GM21515 (cell line): Measurements from ENCODE around the gene MAD1L1.

ENCODE experiments used
- ATAC-seq: cut with Tn5 transposase; IDR thresholded peaks from one replicate; pipeline ENCODE4 v1.9.1; 2021; ENCODE audit not compliant: unreplicated experiment

MAD1L1 gene

GRCh38 chr7:1946773-1947450 lies 285.8 kb downstream of the MAD1L1 start:
- no peak for ATAC-seq

DNA sequence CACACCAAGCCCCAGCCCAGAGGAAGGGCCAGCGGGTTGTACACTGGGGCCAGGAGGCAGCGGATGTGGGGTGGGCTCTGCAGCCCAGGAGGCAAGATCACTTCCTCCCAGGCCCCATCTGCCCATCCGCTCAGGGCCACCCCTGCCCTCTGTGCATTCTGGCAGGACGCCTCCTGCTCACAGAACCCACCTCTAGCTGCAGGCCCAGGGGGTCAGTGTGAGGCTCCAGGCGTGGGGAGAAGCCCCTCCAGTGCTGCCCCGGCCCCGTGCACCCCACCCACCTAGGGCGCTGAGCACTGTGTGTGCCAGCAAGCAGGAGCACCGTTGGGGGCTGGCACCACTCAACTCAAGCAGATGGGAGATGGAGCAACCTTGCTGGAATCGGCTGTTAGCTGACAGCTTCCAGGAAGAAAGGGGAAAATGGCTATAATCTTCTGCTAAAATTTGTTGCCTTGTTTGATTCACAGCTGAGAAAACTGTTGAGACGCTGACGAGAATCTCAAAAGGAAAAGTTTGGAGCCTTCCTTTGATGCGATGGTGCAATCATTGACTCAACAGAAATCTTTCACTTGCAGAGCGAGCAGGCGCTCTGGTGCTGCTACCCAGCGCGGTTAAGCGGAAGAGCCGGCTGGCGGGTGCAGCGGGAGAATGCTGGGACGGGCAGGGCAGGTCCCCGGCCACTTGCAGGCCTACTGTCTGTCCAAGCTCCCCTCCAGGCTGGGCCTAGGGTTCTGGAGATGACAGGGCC lies 286.5 kb downstream of the MAD1L1 start:
- ATAC-seq = no peak

DNA sequence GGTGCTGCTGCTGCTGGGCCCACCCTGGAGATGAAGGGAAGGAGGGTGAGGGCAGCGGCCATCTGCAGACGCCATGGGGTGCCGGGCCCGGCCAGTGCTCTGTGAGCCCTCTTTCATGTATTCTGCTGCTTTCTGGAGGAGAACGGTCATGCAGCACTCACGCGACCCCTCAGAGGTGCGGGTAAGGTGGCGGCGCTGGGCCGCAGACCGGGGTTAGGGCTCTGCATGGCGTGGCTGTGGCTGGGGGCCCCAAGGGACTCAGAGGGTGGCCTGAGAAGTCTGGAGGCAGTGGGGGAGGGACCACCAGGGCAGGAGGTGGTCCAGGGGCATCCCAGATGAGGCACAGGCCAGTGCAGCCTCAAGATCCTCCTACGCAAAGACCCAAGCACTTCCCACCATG lies 287.2 kb downstream of the MAD1L1 start:
- ATAC-seq = no peak

- no peak for ATAC-seq
Observed at GRCh38 chr7:1944619-1945210, 288.0 kb downstream of the MAD1L1 start.

DNA sequence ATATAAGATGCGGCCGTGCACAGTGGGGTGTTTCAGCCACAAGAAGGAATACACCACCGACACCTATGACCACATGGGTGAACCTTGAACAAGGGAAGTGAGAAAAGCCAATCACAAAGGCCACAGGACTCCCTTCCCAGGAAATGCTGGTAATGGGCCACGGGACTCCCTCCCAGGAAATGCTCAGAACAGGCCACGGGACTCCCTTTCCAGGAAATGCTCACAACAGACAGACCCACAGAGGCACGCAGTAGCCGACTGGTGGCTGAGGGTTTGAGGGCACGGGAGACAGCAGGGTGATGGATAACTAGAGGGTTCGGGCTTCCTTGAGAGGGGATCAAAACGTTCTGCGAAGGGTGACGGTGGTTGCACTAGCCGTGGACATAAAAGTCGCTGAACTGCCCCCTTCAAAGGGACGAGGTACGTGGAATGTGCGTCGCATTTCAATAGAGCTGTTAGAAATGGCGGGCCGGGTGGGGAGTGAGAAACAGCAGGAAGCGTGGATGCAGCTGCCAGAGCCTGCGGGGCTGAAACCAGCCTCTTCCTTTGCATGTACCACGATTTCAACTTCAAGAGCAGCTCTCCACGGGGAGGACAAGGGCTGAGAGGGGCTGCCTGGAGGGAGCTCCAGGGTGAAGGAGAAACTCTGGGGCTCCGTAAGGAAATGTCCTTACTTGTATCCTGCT lies 288.7 kb downstream of the MAD1L1 start:
- ATAC-seq = no peak

GRCh38 chr7:1943326-1943725 lies 289.4 kb downstream of the MAD1L1 start:
- ATAC-seq = no peak

- ATAC-seq = no peak
Observed at GRCh38 chr7:1942941-1943289, 289.8 kb downstream of the MAD1L1 start.

DNA sequence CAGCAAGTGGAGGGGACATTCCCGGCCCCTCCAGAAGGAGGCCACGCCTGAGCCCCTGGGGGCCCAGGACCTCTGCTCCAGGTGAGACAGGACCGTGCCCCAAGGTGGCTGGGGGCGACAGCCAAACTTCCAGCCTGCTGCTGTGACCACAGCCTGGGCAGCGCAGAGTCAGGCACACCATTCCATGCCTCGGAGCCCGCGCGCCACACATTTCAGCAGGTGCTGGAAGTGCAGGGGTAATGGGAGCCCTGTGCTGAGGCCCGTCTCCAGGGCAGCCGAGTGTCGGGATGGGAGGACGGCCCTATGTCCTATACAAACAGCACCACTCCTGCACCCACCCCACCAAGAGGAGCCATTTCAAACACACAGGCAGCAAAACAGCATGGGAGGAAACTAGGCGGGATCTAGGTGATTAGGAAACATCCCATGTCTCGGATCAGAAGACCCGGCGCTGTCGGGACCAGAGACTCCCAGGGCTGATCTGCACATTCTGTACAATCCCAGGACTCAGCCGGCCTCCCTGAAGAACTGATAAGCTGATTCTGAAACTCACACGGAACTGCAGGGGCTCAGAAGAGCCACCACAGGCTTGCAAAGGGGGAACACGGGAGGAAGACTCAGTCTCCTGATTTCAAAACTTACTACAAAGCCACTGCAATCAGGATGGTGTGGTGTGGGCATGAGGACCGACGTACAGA lies 290.4 kb downstream of the MAD1L1 start:
- ATAC-seq = no peak

DNA sequence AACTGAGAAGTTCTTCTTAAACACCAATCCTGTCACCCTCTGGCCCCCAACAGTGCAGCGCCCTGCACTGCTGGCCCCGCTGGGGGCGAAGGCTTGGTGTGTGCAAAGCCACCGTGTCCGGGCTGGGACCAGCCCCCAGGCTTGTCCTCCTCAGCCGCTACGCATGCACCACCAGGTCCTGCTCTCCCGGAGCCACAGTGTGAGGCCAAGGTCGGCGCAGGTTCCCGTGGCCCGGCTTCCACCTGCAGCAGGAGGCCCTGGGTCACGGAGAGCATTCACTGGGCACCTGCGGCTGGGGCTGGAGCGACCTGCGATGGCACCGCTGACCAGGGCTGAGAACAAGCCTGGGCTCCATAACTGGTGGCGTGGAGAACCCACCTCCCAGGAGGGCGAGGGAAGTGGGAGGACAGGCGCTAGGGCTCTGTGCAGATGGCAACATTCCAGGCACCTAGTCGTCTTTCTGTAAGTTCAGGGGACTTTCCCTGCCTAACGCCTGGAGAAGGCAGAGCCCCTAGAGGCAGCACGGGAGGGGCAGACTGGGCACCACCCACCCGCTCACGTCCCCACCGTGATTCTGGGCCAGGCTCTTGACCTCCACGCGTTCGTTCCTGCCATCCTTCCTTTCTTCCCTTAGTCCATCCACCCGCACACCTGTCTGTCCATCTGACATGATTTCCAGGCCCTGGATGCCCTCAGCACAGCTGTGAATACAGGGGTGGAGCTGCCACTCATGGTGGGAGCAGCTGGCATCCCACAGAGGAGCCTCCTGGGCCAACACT lies 291.1 kb downstream of the MAD1L1 start:
- no peak for ATAC-seq

DNA sequence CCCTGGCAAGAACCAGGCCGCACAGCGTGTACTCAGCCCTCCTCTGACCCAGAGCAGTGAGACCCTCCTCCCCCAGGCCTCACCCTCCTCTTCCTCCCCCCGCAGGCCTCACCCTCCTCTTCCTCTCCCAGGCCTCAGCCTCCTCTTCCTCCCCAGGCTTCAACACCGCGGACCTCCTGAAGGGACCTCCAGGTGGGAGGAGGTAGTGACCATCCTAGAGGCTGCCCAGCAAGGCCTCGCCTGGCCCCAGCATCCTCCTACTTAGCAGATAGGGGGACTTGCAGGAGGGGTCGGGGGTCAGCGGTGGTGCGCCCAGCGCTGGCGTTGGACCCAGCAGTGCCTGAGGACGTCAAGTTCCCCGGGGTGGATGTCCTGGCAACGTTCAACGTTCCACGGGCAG lies 291.9 kb downstream of the MAD1L1 start:
- peak; percentile 28 for ATAC-seq

DNA sequence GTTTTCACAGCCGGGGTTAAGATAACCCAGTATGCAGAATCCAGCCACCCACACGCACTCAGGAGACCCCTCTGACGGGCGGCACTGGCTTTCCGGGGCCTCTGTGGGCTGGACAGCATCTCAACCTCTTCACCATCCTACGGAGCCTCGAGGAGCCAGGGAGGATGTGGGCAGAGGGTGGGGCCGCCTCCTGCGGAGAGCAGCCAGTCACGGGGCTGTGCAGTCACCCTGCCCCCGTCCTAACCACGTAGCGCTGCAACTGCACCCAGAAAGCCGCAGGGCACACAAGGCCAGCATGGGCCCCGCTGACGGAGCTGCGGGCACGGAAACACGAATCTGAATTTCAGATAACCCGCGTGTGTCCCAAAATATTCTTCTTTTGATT lies 292.4 kb downstream of the MAD1L1 start:
- ATAC-seq = peak; percentile 85

GRCh38 chr7:1939434-1940401 lies 293.0 kb downstream of the MAD1L1 start:
- ATAC-seq = peak; percentile 17

DNA sequence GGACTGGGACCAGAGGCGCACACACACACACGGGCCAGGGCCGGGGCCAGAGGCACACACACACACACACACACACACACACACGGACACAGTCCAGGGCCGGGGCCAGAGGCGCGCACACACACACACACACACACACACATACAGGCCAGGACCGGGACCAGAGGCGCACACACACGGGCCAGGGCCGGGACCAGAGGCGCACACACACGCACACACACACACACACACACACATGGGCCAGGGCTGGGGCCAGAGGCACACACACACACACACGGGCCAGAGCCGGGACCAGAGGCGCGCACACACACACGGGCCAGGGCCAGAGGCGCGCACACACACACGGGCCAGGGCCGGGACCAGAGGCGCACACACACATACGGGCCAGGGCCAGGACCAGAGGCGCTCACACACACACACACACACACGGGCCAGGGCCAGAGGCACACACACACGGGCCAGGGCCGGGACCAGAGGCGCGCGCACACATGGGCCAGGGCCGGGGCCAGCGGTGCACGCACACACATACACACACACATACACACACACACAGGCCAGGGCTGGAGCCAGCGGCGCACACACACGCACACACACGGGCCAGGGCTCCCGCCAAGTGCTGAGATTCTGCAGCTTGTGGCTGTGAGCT lies 293.8 kb downstream of the MAD1L1 start:
- no peak for ATAC-seq

DNA sequence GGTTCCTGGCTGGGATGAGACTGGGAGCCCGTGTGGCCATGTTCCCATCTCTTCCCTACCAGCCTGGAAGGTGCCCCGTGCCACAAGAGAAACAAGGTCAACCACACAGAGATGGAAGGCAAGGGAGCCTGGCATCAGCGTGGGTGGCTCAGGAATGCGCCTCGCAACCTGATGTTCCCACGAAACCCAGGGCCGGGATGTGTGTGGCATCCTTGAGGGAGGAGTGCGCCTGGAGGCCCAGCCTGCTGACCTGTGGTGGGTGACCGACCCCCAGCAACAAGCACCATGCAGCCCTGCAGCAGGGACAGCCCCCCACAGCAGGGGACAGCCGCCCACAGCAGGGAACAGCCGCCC lies 295.5 kb downstream of the MAD1L1 start:
- no peak for ATAC-seq

GRCh38 chr7:1936531-1937251 lies 296.1 kb downstream of the MAD1L1 start:
- no peak for ATAC-seq

DNA sequence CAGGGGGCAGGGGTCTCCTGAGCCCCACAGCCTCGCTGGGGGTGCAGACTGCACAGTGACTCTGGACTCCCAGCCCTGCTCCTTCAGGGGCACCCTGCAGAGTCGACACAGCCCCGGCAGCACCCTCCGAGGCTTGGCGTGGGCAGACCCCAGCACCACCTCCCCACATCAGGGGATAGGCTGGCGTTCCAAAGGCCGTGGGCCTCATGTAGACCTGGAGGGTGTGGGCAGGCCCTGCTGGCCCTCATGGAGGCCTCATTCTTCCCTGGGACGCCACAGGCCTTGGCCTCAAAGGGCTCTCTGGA lies 296.8 kb downstream of the MAD1L1 start:
- no peak for ATAC-seq

DNA sequence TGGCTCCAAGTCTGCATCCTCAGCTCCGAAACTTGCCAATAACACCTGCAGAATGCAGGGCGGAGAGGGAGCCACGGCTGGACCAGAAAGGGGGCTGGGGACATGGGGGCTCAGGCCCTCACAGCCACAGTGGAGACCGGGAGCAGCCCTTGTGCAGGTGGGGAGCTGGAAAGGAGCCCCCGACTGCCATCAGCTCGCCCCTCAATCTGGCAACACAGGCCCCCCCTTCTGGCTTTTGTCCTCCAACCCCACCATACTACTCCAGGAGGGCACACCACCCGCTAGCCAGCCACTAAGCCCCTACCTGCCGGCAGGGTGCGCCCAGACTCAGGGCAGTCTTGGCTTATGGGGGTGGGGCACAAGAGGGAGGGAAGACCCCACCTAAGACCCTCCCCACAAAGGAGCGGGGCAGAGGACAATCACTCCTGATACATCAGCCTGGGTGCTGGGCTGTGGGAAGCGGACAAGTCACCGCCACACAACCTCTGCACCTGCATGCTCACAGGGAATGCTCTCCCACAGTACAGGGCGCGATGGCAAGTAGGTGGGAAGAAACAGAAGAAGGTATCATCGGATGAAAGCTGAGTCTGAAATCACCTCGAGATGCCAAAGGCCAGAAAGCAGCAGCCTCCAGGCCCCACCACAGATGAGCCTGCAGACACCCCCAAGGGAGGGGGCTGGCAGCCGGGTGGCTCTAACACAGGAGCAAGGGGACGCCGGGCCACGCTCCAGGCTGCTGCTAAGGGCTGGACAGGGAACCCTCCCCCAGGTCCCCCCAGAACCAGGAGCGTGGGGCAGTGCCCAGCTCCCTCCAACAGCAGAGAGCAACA lies 297.4 kb downstream of the MAD1L1 start:
- no peak for ATAC-seq

- no peak for ATAC-seq
Observed at GRCh38 chr7:1934756-1935155, 298.0 kb downstream of the MAD1L1 start.
